Smooth muscle cell (in vitro differentiated cells): ENCODE results near the gene ITPK1. TPM values are rescaled to one million over a fixed set of nuclear protein-coding genes. Genes with fewer than 3 reads are reported as not detected.
A peak's percentile ranks its signal among the peaks of the same experiment; 100 is the strongest.

Experiments used
- DNase-seq: peaks from one replicate; lab custom pipeline; 2025; ENCODE audit not compliant: unreplicated experiment; lab: John Stamatoyannopoulos, UW
- H2AFZ ChIP-seq: fragments of 200-600 bp; sonication (generic); 2 replicates; pipeline ENCODE4 v1.6.0; 2016; ENCODE audit warnings: antibody characterized with exemption, low read depth, mild to moderate bottlenecking
- H3F3A ChIP-seq: fragments of 200-600 bp; sonication (generic); 2 replicates; pipeline ENCODE4 v1.6.0; 2017; ENCODE audit warnings: antibody characterized with exemption, low read depth
- H3K27ac ChIP-seq: fragments of 200-600 bp; sonication (generic); 2 replicates; pipeline ENCODE4 v1.5.1; 2016; ENCODE audit warnings: low read depth, mild to moderate bottlenecking
- H3K27me3 ChIP-seq: fragments of 200-600 bp; sonication (generic); 2 replicates; pipeline ENCODE4 v1.6.1; 2016; ENCODE audit warnings: low read depth, mild to moderate bottlenecking
- H3K36me3 ChIP-seq: fragments of 200-600 bp; sonication (generic); 2 replicates; pipeline ENCODE4 v1.5.1; 2016; ENCODE audit warnings: low read depth
- H3K4me1 ChIP-seq: fragments of 200-600 bp; sonication (generic); 2 replicates; pipeline ENCODE4 v1.5.1; 2016; ENCODE audit warnings: low read depth
- H3K4me2 ChIP-seq: fragments of 200-600 bp; sonication (generic); 2 replicates; pipeline ENCODE4 v1.6.0; 2016; ENCODE audit warnings: mild to moderate bottlenecking
- H3K4me3 ChIP-seq: fragments of 200-600 bp; sonication (generic); 2 replicates; pipeline ENCODE4 v1.5.1; 2016; ENCODE audit warnings: mild to moderate bottlenecking
- H3K79me2 ChIP-seq: fragments of 200-600 bp; sonication (generic); 2 replicates; pipeline ENCODE4 v1.6.0; 2016; ENCODE audit warnings: low read depth, mild to moderate bottlenecking
- H3K9ac ChIP-seq: fragments of 200-600 bp; sonication (generic); 2 replicates; pipeline ENCODE4 v1.6.0; 2016; ENCODE audit warnings: low read depth
- H3K9me3 ChIP-seq: fragments of 200-600 bp; sonication (generic); replicated peaks from 2 replicates; pipeline ENCODE4 v1.5.1; 2016; ENCODE audit warnings: low read depth
- H4K20me1 ChIP-seq: fragments of 200-600 bp; sonication (generic); 2 replicates; pipeline ENCODE4 v1.6.0; 2016; ENCODE audit warnings: low read depth
- CTCF ChIP-seq: fragments of 200-600 bp; sonication (generic); IDR thresholded peaks from 2 replicates; pipeline ENCODE4 v1.5.1; 2017; ENCODE audit warnings: borderline replicate concordance, mild to moderate bottlenecking, antibody characterized with exemption; ENCODE audit not compliant: insufficient read depth, poor library complexity, severe bottlenecking
- WGBS: methylation state at CpG from one replicate; pipeline ENCODE4 v1.1.7; 2016; ENCODE audit warnings: low lambda C conversion rate; 5-methylcytosine and 5-hydroxymethylcytosine counted together
- polyA plus RNA-seq: library from polyadenylated mRNA; unstranded; fragments of >200 nt; fragmentation: Nextera tagmentation; extraction: Ambion mirVana; gene quantifications from 2 replicates; pipeline ENCODE4 v1.2.1, GENCODE V29; 2016
- total RNA-seq: library from RNA; depleted of rRNA; stranded (reverse); fragments of >200 nt; gene quantifications from 2 replicates; pipeline ENCODE4 v1.2.3, GENCODE V29; 2014

Gene ITPK1
- total and polyA plus RNA-seq, 2 experiments from 2014 or later = 9.2 to 14.2 TPM

GRCh38 chr14:93049315-93049714 is 66.4 kb downstream of the ITPK1 start:
- no peak overlapping the region for H3K9ac ChIP-seq
- 94% methylated on average over 4 of the region's 4 CpGs for WGBS
- peaks cover 12% of the 10 kb centered on the region for H3F3A ChIP-seq
- H3K27ac ChIP-seq = no peak overlapping the region
- peaks cover 25% of the 10 kb centered on the region for H3K4me1 ChIP-seq
- no peak for TF ChIP-seq CTCF
- no peak overlapping the region for H2AFZ ChIP-seq
- no peak overlapping the region for H3K4me3 ChIP-seq
- H3K27me3 ChIP-seq = no peaks in the 10 kb centered on the region
- no peaks in the 10 kb centered on the region for H3K36me3 ChIP-seq
- H3K9me3 ChIP-seq = no peaks in the 10 kb centered on the region
- peaks cover 43% of the 10 kb centered on the region for H4K20me1 ChIP-seq
- H3K4me2 ChIP-seq = no peak overlapping the region
- no peaks in the 10 kb centered on the region for H3K79me2 ChIP-seq
- DNase-seq = no peak

DNA sequence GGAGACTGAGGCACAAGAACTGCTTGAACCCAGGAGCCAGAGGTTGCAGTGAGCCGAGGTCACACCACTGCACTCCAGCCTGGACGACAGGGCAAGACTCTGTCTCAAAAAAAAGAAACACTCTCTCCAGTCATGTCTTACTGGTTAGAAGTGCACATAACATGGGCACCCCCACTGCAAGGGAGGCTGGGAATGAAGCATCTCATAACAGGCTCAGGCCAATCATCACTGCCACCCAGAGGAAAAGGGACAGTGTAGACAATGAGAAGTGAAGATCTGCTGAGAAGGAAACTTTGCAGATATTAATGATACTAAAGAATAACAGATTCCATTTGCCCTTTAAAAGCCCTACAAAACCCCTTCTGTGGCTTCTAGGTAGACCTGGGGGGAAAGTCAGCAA is 66.9 kb downstream of the ITPK1 start:
- peaks cover 17% of the 10 kb centered on the region for H3F3A ChIP-seq
- no peaks in the 10 kb centered on the region for H3K36me3 ChIP-seq
- H4K20me1 ChIP-seq = peaks cover 48% of the 10 kb centered on the region
- no peak for TF ChIP-seq CTCF
- DNase-seq = no peak
- no peak overlapping the region for H3K4me3 ChIP-seq
- H3K4me2 ChIP-seq = no peak overlapping the region
- no peak overlapping the region for H3K27ac ChIP-seq
- H3K4me1 ChIP-seq = peaks cover 28% of the 10 kb centered on the region
- H3K79me2 ChIP-seq = no peaks in the 10 kb centered on the region
- no peak overlapping the region for H2AFZ ChIP-seq
- H3K9me3 ChIP-seq = no peaks in the 10 kb centered on the region
- WGBS = 100% methylated on average over 2 of the region's 2 CpGs
- H3K27me3 ChIP-seq = no peaks in the 10 kb centered on the region
- no peak overlapping the region for H3K9ac ChIP-seq

DNA sequence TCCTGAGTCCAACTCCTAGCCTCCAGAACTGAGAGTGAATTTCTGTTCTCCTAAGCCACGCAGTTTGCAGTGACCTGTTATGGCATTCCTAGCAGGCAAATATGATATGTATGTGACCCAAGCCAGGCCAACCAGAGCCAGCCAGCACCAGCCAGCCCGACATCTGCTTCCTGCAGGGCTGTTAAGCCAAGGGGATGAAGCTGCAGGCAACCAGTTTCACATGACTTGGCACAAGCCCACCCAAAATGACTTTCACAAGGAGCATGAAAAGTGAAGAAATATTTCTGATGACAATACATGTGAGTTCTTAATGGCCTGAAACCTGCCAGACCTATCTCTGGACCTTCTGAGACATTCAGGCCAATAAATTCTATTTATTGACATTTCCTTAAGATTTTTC is 68.1 kb downstream of the ITPK1 start:
- Histone ChIP-seq H3K36me3 (no peaks in the 10 kb centered on the region), H3K27me3 (no peaks in the 10 kb centered on the region), H3K9ac (no peak overlapping the region), H3K27ac (no peak overlapping the region), H4K20me1 (peaks cover 58% of the 10 kb centered on the region), H3K4me2 (no peak overlapping the region), H3K79me2 (no peaks in the 10 kb centered on the region), H3F3A (peaks cover 19% of the 10 kb centered on the region), H3K4me3 (no peak overlapping the region), H2AFZ (no peak overlapping the region), H3K9me3 (no peaks in the 10 kb centered on the region), H3K4me1 (peaks cover 31% of the 10 kb centered on the region)
- WGBS = 77% methylated on average over 2 of the region's 2 CpGs
- no peak for DNase-seq
- no peak for TF ChIP-seq CTCF

- no peaks in the 10 kb centered on the region for H3K36me3 ChIP-seq
- peaks cover 63% of the 10 kb centered on the region for H4K20me1 ChIP-seq
- peaks cover 31% of the 10 kb centered on the region for H3K4me1 ChIP-seq
- H3K27me3 ChIP-seq = no peaks in the 10 kb centered on the region
- TF ChIP-seq CTCF = no peak
- H3K4me3 ChIP-seq = no peak overlapping the region
- peaks cover 19% of the 10 kb centered on the region for H3F3A ChIP-seq
- peak overlapping the region; percentile 70 for H3K4me2 ChIP-seq
- no peak for DNase-seq
- no peak overlapping the region for H2AFZ ChIP-seq
- no peaks in the 10 kb centered on the region for H3K9me3 ChIP-seq
- no peak overlapping the region for H3K9ac ChIP-seq
- WGBS = 94% methylated on average over 4 of the region's 4 CpGs
- no peaks in the 10 kb centered on the region for H3K79me2 ChIP-seq
- no peak overlapping the region for H3K27ac ChIP-seq
Observed at GRCh38 chr14:93047157-93047556, 68.6 kb downstream of the ITPK1 start.
